ENCODE measurements around the gene ZBTB7A.

ZBTB7A gene

DNA sequence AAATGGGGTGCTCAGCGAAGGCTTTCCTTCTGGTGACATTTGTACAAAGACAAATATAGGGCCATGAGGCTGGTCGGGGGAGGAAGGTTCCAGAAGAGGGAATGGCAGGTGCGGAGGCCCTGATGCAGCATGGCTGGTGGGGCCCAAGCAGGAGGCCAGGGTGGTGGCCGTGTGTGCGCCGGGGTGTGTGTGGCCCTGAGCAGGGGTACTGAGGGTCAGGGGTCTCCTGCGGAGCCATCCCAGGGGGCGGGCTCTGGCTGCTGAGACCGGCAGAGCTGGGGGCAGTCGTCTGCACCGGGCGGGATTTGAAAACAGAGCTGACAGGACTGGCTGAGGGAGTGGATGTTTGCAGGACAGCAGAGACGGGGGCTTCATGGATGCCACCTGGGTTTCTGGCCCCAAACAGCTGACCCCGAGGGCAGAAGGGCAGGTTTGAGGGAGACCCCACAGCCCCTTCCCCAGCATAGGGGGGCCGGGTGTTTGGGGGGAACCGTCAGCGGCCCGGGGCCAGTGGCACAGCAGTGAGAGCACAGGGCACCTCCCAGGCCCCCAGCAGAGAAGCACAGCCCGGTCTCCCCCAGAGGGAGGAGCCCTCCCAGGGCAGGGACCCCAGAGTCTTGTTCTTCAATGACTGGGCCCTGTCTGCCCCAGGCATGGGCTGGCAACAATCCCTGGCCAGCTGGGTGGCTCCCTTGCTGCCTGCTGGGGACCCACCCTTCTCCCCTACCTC, 47.8 kb downstream of the ZBTB7A start:
- no peak overlapping the region for H3K27ac ChIP-seq (ENCODE audit: insufficient read depth in 1 of 2, low read depth in 1 of 2, low read length in 2 of 2, poor library complexity in 1 of 2, severe bottlenecking in 2 of 2)
- H3K4me3 ChIP-seq (ENCODE audit: control insufficient read depth in 1 of 7, extremely low read depth in 1 of 7, insufficient read depth in 4 of 7, low read depth in 2 of 7, low read length in 6 of 7), result peak overlapping the region in 1 of 7 experiments; percentile 19
- WGBS (ENCODE audit: insufficient coverage), result 95% methylated on average over 15 of the region's 19 CpGs
- CTCF ChIA-PET, result no interaction called here
- no peak for DNase-seq
- H3K36me3 ChIP-seq (ENCODE audit: control insufficient read depth in 4 of 4, insufficient read depth in 4 of 4, low read length in 3 of 4), result peaks cover 0 to 37% (median 15%) of the 10 kb centered on the region in 4 experiments
- POLR2A ChIA-PET, result no interaction called here
- H3K27me3 ChIP-seq (replicated peaks in 2 of 5; ENCODE audit: control insufficient read depth in 4 of 5, insufficient read depth in 5 of 5, low read length in 4 of 5), result no peaks in the 10 kb centered on the region
- no peaks in the 10 kb centered on the region for H3K9me3 ChIP-seq (ENCODE audit: control extremely low read depth in 1 of 5, control insufficient read depth in 4 of 5, insufficient read depth in 2 of 5, low read depth in 1 of 5, low read length in 4 of 5)
- H3K4me1 ChIP-seq (ENCODE audit: control extremely low read depth in 1 of 4, control insufficient read depth in 4 of 4, insufficient read depth in 4 of 4, low read length in 3 of 4), result peaks cover 0 to 42% (median 35%) of the 10 kb centered on the region in 4 experiments

DNA sequence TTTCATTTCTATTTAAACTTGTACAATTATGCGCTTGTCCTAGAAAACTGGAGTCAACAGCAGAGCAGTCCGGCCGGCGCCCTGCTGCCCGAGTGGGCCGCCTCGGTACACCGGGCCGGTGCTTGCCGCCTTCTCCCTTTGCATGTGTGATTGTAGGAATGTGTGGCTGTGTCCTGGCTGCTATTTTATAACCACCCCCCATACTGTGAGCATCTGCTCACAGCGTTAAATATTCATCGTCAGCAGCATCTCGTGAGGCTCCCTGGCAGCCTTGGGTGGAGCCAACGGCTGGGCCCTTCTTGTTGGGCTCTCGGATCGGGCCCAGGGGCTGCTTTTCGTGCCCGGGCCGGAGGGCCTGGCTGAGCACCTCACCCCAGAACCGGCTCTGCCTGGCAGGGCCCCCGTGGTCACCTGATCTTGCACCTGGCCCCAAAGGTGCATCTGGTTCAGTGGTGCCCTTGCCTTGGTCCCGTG, 48.5 kb downstream of the ZBTB7A start:
- ChIA-PET POLR2A (no interaction called here), CTCF (no interaction called here)
- Histone ChIP-seq H3K4me1 (ENCODE audit: control extremely low read depth in 1 of 4, control insufficient read depth in 4 of 4, insufficient read depth in 4 of 4, low read length in 3 of 4) (peaks cover 0 to 43% (median 36%) of the 10 kb centered on the region in 4 experiments), H3K4me3 (ENCODE audit: control insufficient read depth in 1 of 7, extremely low read depth in 1 of 7, insufficient read depth in 4 of 7, low read depth in 2 of 7, low read length in 6 of 7) (no peak overlapping the region), H3K36me3 (ENCODE audit: control insufficient read depth in 4 of 4, insufficient read depth in 4 of 4, low read length in 3 of 4) (peaks cover 2 to 38% (median 16%) of the 10 kb centered on the region in 4 experiments), H3K9me3 (ENCODE audit: control extremely low read depth in 1 of 5, control insufficient read depth in 4 of 5, insufficient read depth in 2 of 5, low read depth in 1 of 5, low read length in 4 of 5) (no peaks in the 10 kb centered on the region), H3K27ac (ENCODE audit: insufficient read depth in 1 of 2, low read depth in 1 of 2, low read length in 2 of 2, poor library complexity in 1 of 2, severe bottlenecking in 2 of 2) (no peak overlapping the region), H3K27me3 (replicated peaks in 2 of 5; ENCODE audit: control insufficient read depth in 4 of 5, insufficient read depth in 5 of 5, low read length in 4 of 5) (no peaks in the 10 kb centered on the region)
- WGBS (ENCODE audit: insufficient coverage), result 96% methylated on average over 9 of the region's 22 CpGs
- DNase-seq, result no peak

DNA sequence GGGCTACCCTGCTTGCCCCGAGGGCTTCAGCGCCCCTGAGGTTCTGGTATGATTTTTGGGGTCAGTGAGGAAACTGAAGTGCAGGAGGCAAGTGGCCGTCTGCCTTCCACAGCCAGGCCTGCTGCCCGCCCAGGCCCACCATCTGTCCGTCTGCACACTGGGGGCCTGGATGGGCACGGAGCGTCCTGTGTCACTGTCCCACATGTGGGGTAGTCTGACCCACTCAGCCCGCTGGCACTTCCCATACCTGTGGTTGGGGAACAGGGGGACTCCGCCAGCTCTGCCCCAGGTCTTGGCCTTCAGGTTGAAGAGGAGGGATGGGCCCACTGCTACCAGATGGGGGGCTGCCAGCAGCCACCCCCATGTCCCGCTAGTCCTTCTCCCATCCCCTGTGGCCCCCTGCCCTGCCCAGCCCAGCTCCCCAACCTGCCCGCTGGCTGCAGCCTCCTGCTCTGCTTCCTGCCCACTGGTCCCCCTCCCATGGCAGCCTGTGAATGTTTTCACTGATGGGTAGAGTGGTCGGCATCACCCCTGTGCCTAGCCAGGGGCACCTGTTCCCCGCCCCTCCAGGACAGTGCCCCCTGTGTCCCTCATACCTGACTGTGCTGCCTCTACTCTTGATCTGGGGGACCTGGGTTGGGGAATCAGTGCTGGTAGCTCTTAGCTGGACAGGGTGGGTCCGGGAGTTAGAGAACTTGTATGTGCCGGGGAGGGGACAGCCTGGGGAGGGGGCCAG, 49.6 kb downstream of the ZBTB7A start:
- Histone ChIP-seq H3K27ac (ENCODE audit: insufficient read depth in 1 of 2, low read depth in 1 of 2, low read length in 2 of 2, poor library complexity in 1 of 2, severe bottlenecking in 2 of 2) (no peak overlapping the region), H3K4me1 (ENCODE audit: control extremely low read depth in 1 of 4, control insufficient read depth in 4 of 4, insufficient read depth in 4 of 4, low read length in 3 of 4) (peaks cover 0 to 43% (median 36%) of the 10 kb centered on the region in 4 experiments), H3K36me3 (ENCODE audit: control insufficient read depth in 4 of 4, insufficient read depth in 4 of 4, low read length in 3 of 4) (peaks cover 2 to 48% (median 21%) of the 10 kb centered on the region in 4 experiments), H3K9me3 (ENCODE audit: control extremely low read depth in 1 of 5, control insufficient read depth in 4 of 5, insufficient read depth in 2 of 5, low read depth in 1 of 5, low read length in 4 of 5) (no peaks in the 10 kb centered on the region), H3K27me3 (replicated peaks in 2 of 5; ENCODE audit: control insufficient read depth in 4 of 5, insufficient read depth in 5 of 5, low read length in 4 of 5) (no peaks in the 10 kb centered on the region), H3K4me3 (ENCODE audit: control insufficient read depth in 1 of 7, extremely low read depth in 1 of 7, insufficient read depth in 4 of 7, low read depth in 2 of 7, low read length in 6 of 7) (no peak overlapping the region)
- WGBS (ENCODE audit: insufficient coverage), result 96% methylated on average over 8 of the region's 15 CpGs
- ChIA-PET POLR2A (no interaction called here), CTCF (no interaction called here)
- no peak for DNase-seq

DNA sequence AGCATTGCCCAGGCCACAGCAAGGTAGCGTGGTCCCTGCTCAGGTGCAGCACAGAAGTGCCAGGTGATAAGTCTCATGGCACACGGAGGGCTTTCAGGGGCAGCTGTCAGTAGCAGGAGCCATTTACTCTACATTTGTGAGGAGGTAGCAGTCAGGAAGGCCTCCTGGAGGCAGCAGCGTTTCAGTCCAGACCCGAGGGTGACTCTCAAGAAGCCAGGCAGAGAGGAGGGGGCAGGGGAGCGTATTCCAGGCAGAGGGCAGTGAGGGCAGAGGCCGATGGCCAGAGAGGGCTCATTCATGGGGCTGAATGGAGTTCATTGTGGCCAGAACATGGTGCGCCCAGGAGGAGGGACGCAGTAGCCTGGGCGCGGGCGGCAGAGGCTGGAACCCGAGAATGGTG, 50.2 kb downstream of the ZBTB7A start:
- DNase-seq, result no peak
- Histone ChIP-seq H3K4me1 (ENCODE audit: control extremely low read depth in 1 of 4, control insufficient read depth in 4 of 4, insufficient read depth in 4 of 4, low read length in 3 of 4) (peaks cover 0 to 43% (median 36%) of the 10 kb centered on the region in 4 experiments), H3K27me3 (replicated peaks in 2 of 5; ENCODE audit: control insufficient read depth in 4 of 5, insufficient read depth in 5 of 5, low read length in 4 of 5) (no peaks in the 10 kb centered on the region), H3K4me3 (ENCODE audit: control insufficient read depth in 1 of 7, extremely low read depth in 1 of 7, insufficient read depth in 4 of 7, low read depth in 2 of 7, low read length in 6 of 7) (no peak overlapping the region), H3K36me3 (ENCODE audit: control insufficient read depth in 4 of 4, insufficient read depth in 4 of 4, low read length in 3 of 4) (peaks cover 2 to 48% (median 18%) of the 10 kb centered on the region in 4 experiments), H3K27ac (ENCODE audit: insufficient read depth in 1 of 2, low read depth in 1 of 2, low read length in 2 of 2, poor library complexity in 1 of 2, severe bottlenecking in 2 of 2) (no peak overlapping the region), H3K9me3 (ENCODE audit: control extremely low read depth in 1 of 5, control insufficient read depth in 4 of 5, insufficient read depth in 2 of 5, low read depth in 1 of 5, low read length in 4 of 5) (no peaks in the 10 kb centered on the region)
- ChIA-PET POLR2A (no interaction called here), CTCF (no interaction called here)
- 93% methylated on average over 7 of the region's 12 CpGs for WGBS (ENCODE audit: insufficient coverage)

DNA sequence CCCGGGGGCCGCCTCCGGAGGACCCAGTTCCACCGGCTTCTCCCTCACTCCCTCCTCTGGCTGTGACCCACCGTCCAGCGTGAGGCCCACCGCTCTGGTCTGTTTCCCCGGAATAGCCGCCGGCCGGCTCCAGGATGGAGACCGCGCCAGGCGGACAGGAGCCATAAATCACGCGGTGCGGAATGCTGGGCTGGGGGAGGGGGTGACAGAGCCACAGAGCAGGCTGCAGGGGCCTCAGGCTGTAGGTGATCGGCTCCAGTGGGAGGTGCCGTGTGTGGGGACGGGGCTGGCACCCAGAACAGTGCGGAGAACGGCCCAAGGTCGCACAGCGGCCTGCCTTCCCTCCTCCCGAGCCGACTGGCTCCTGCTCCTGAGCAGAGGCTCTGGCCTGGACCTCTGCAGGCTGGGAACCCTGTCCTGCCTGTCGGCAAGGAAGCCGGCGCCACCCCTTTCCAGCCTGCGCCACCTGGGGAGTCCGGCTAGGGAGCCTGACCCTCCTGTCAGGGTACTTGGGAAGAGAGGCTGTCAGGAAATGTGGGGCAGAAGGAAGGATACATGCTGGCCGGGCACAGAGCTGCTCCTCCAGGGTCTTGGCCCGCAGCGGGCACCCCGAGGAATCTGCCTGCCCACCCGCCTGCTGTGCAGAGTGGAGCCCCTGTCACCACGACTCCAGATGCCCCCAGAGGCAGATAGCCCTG, 50.8 kb downstream of the ZBTB7A start:
- H3K4me1 ChIP-seq (ENCODE audit: control extremely low read depth in 1 of 4, control insufficient read depth in 4 of 4, insufficient read depth in 4 of 4, low read length in 3 of 4), result peaks cover 0 to 45% (median 38%) of the 10 kb centered on the region in 4 experiments
- peak overlapping the region in 1 of 2 experiments; percentile 25 for H3K27ac ChIP-seq (ENCODE audit: insufficient read depth in 1 of 2, low read depth in 1 of 2, low read length in 2 of 2, poor library complexity in 1 of 2, severe bottlenecking in 2 of 2)
- DNase-seq, result no peak
- H3K4me3 ChIP-seq (ENCODE audit: control insufficient read depth in 1 of 7, extremely low read depth in 1 of 7, insufficient read depth in 4 of 7, low read depth in 2 of 7, low read length in 6 of 7), result peak overlapping the region in 5 of 7 experiments; percentile 15 to 64 (median 54)
- ChIA-PET CTCF (no interaction called here), POLR2A (no interaction called here)
- peaks cover 2 to 54% (median 19%) of the 10 kb centered on the region in 4 experiments for H3K36me3 ChIP-seq (ENCODE audit: control insufficient read depth in 4 of 4, insufficient read depth in 4 of 4, low read length in 3 of 4)
- 52% methylated on average over 27 of the region's 37 CpGs for WGBS (ENCODE audit: insufficient coverage)
- H3K9me3 ChIP-seq (ENCODE audit: control extremely low read depth in 1 of 5, control insufficient read depth in 4 of 5, insufficient read depth in 2 of 5, low read depth in 1 of 5, low read length in 4 of 5), result no peaks in the 10 kb centered on the region
- H3K27me3 ChIP-seq (replicated peaks in 2 of 5; ENCODE audit: control insufficient read depth in 4 of 5, insufficient read depth in 5 of 5, low read length in 4 of 5), result no peaks in the 10 kb centered on the region

DNA sequence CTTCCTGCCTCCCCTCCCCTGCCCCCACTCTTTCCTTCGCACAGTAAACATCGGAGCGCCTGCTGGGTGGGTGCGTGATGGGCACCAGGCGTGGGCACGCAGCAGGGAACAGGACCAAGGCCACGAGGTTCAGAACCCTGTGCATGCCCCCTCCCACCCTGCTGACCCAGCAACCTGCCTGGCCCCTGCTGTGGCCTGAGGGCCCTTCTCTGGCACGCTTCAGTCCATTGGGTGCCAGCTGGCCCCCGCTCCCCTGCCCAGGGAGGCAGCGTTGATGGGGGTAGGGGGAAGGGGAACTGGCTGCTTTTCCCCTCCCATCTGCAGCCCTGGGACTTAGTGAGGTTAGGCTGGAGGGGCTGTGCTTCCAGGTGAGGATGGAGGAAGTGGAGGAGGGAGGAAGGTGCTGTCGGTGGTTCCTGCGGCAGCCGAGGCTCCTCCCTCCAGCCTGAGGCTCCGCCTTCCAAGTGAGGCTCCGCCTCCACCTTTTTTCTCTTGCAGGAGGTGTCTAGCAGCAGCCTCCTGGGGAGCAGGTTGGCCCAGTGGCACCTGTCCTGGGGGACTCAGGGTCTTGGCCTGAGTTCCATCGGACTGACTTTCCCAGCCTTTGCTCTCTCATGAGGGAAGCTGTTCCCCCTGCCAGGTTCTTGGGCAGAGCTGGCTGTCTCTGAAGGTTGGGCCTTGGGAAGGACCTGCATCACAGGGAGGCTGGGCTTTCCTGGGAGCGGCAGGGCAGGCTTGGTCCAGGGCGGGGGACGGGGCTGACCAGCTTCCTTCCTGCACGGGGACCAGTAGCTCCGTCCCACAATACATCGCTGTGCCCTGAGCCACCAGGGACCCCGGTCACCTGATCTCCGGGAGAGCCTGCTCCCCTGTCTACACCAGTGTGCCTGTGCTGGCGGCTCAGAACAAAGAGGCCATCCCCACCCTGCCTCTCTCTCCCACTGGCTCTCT, 51.9 kb downstream of the ZBTB7A start:
- WGBS (ENCODE audit: insufficient coverage), result 33% methylated on average over 17 of the region's 25 CpGs
- POLR2A ChIA-PET, result no interaction called here
- H3K4me1 ChIP-seq (ENCODE audit: control extremely low read depth in 1 of 4, control insufficient read depth in 4 of 4, insufficient read depth in 4 of 4, low read length in 3 of 4), result peaks cover 0 to 38% (median 35%) of the 10 kb centered on the region in 4 experiments

More for the DNA sequence above, 51.9 kb downstream of the ZBTB7A start:
- Histone ChIP-seq H3K4me3 (ENCODE audit: control insufficient read depth in 1 of 7, extremely low read depth in 1 of 7, insufficient read depth in 4 of 7, low read depth in 2 of 7, low read length in 6 of 7) (peak overlapping the region in 5 of 7 experiments; percentile 15 to 64 (median 54)), H3K9me3 (ENCODE audit: control extremely low read depth in 1 of 5, control insufficient read depth in 4 of 5, insufficient read depth in 2 of 5, low read depth in 1 of 5, low read length in 4 of 5) (no peaks in the 10 kb centered on the region), H3K36me3 (ENCODE audit: control insufficient read depth in 4 of 4, insufficient read depth in 4 of 4, low read length in 3 of 4) (peaks cover 2 to 64% (median 21%) of the 10 kb centered on the region in 4 experiments), H3K27ac (ENCODE audit: insufficient read depth in 1 of 2, low read depth in 1 of 2, low read length in 2 of 2, poor library complexity in 1 of 2, severe bottlenecking in 2 of 2) (peak overlapping the region in 1 of 2 experiments; percentile 25), H3K27me3 (replicated peaks in 2 of 5; ENCODE audit: control insufficient read depth in 4 of 5, insufficient read depth in 5 of 5, low read length in 4 of 5) (no peaks in the 10 kb centered on the region)
- DNase-seq, result peak in 2 of 3 donors; percentile 46 to 53
- CTCF ChIA-PET, result interaction anchor here (0.7 kb wide), 1 partner anchor 9 kb away, joined by 4 read pairs; no protein-coding TSS in a partner anchor

Measured in common myeloid progenitor, CD34-positive (primary cell).